Stimulated activated CD4-positive, alpha-beta T cell treated with anti-CD3 and anti-CD28 coated beads, TNF-alpha, amount 100 ng/mL, for 1 hour (primary cell): ENCODE measurements around the gene METTL15.
"Not testable (repeated sequence)": the region's sequence is repeated elsewhere in the genome, so short reads cannot be mapped to it uniquely, and the experiment has no call there.

Source experiments
- DNase-seq, 3 donors: peaks; one replicate each; pipeline ENCODE4 v3.0.0-alpha.2; 2020; ENCODE audit warnings: low read depth in 3 of 3, low spot score in 1 of 3

Gene METTL15

GRCh38 chr11:28289444-28289843 lies 181.3 kb downstream of the METTL15 start:
- DNase-seq: no peak

- DNase-seq: not testable (repeated sequence)
These were observed 182.8 kb downstream of the METTL15 start for GRCh38 chr11:28290995-28291394.

GRCh38 chr11:28296426-28296825 lies 188.2 kb downstream of the METTL15 start:
- DNase-seq: no peak

- DNase-seq: no peak
These were observed 190.0 kb downstream of the METTL15 start for GRCh38 chr11:28298209-28298608.

GRCh38 chr11:28303477-28304191 lies 195.4 kb downstream of the METTL15 start:
- DNase-seq: no peak

- no peak for DNase-seq
These were observed 207.3 kb downstream of the METTL15 start for GRCh38 chr11:28315440-28315839.

GRCh38 chr11:28318871-28319270 lies 210.7 kb downstream of the METTL15 start:
- DNase-seq: no peak

GRCh38 chr11:28323621-28324020 lies 215.4 kb downstream of the METTL15 start:
- DNase-seq: no peak

- DNase-seq: not testable (repeated sequence)
These were observed 224.2 kb downstream of the METTL15 start for GRCh38 chr11:28332393-28332792.

- DNase-seq: no peak
These were observed 229.5 kb downstream of the METTL15 start for GRCh38 chr11:28337701-28338100.

- DNase-seq: no peak
These were observed 230.2 kb downstream of the METTL15 start for GRCh38 chr11:28338371-28338770.

GRCh38 chr11:28339488-28339887 lies 231.3 kb downstream of the METTL15 start:
- DNase-seq: no peak

- DNase-seq: no peak
These were observed 234.5 kb downstream of the METTL15 start for GRCh38 chr11:28342716-28343115.

GRCh38 chr11:28343304-28344233 lies 235.4 kb downstream of the METTL15 start:
- no peak for DNase-seq

GRCh38 chr11:28346209-28346608 lies 238.0 kb downstream of the METTL15 start:
- no peak for DNase-seq

- DNase-seq: no peak
These were observed 238.5 kb downstream of the METTL15 start for GRCh38 chr11:28346721-28347120.

GRCh38 chr11:28347371-28347770 lies 239.2 kb downstream of the METTL15 start:
- no peak for DNase-seq

- DNase-seq: no peak
These were observed 242.0 kb downstream of the METTL15 start for GRCh38 chr11:28350216-28350615.

GRCh38 chr11:28353991-28354390 lies 245.8 kb downstream of the METTL15 start:
- DNase-seq: no peak

- no peak for DNase-seq
These were observed 258.6 kb downstream of the METTL15 start for GRCh38 chr11:28366549-28367346.

GRCh38 chr11:28378095-28378494 lies 269.9 kb downstream of the METTL15 start:
- not testable (repeated sequence) for DNase-seq
